ENCODE measurements around the gene TXNL4A.

DNA sequence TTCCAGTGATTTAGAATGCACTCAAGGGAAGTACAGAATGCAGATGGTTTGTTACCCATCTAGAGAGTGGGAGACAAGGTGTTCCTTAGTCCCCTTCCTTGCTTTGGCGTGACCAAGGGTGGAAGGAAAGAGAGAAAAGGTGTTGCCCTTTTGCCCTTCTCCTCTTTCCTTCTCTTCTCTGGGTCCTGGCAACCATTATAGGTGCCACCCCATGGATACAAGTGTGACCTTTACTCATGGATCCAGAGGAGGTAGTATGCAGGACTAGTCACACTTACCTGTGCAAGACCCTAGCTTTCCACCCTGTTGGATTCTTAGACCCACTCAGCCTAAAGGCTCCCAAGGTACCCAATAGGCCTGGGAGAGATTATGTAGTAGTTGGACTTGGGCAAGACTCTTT, 34.2 kb upstream of the TXNL4A start:
- TF ChIP-seq, protein P1, sequence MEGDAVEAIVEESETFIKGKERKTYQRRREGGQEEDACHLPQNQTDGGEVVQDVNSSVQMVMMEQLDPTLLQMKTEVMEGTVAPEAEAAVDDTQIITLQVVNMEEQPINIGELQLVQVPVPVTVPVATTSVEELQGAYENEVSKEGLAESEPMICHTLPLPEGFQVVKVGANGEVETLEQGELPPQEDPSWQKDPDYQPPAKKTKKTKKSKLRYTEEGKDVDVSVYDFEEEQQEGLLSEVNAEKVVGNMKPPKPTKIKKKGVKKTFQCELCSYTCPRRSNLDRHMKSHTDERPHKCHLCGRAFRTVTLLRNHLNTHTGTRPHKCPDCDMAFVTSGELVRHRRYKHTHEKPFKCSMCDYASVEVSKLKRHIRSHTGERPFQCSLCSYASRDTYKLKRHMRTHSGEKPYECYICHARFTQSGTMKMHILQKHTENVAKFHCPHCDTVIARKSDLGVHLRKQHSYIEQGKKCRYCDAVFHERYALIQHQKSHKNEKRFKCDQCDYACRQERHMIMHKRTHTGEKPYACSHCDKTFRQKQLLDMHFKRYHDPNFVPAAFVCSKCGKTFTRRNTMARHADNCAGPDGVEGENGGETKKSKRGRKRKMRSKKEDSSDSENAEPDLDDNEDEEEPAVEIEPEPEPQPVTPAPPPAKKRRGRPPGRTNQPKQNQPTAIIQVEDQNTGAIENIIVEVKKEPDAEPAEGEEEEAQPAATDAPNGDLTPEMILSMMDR (IDR thresholded peaks at IDR 0.05; ENCODE audit: low read length), result no peak
- no peak for TF ChIP-seq EZH2 (optimal IDR thresholded peaks at IDR 0.05; ENCODE audit: low read depth, low read length)
- TF ChIP-seq EZH2phosphoT487 (IDR thresholded peaks at IDR 0.05; ENCODE audit: low read length), result no peak
